Upper lobe of left lung (tissue), 6 donors: ENCODE results near the gene OSBPL2. TPM values are rescaled to one million over a fixed set of nuclear protein-coding genes. Genes with fewer than 3 reads are reported as not detected.

Experiments
- ATAC-seq, 2 donors: fragments of 200-7000 bp; cut with Tn5 transposase; one replicate each; pipeline ENCODE4 v1.9.1; 2022; ENCODE audit warnings: mild to moderate bottlenecking in 2 of 2, moderate library complexity in 2 of 2; ENCODE audit not compliant: low FRiP score in 2 of 2
- DNase-seq, 2 donors: peaks; one replicate each; pipeline ENCODE4 v3.0.0-alpha.2; 2019 to 2020
- H3K27ac ChIP-seq, 4 donors: fragments of 200-600 bp; sonication (generic); one replicate each; pipeline ENCODE4 v1.5.1; 2016 to 2019
- H3K27me3 ChIP-seq, 4 donors: fragments of 200-600 bp; sonication (generic); one replicate each; pipeline ENCODE4 v1.5.1; 2017 to 2019
- H3K36me3 ChIP-seq, 4 donors: fragments of 200-600 bp; sonication (generic); one replicate each; pipeline ENCODE4 v1.5.1; 2016 to 2019
- H3K4me1 ChIP-seq, 4 donors: fragments of 200-600 bp; sonication (generic); one replicate each; pipeline ENCODE4 v1.5.1; 2018 to 2019
- H3K4me3 ChIP-seq, 4 donors: fragments of 200-600 bp; sonication (generic); one replicate each; pipeline ENCODE4 v1.5.1; 2017 to 2019; ENCODE audit warnings: mild to moderate bottlenecking in 2 of 4, moderate library complexity in 1 of 4
- H3K9me3 ChIP-seq, 4 donors: fragments of 200-600 bp; sonication (generic); one replicate each; pipeline ENCODE4 v1.5.1; 2018 to 2019
- CTCF ChIP-seq, 6 experiments: fragments of 450-650 bp in 4 of 6; fragments of 200-600 bp in 2 of 6; sonication (generic) in 2 of 6; IDR thresholded peaks; one replicate each; pipeline ENCODE4 v1.5.1; 2016 to 2019; ENCODE audit warnings: antibody characterized with exemption in 6 of 6
- EP300 ChIP-seq, 4 donors: sonication (generic); formaldehyde crosslinking; IDR thresholded peaks; one replicate each; pipeline ENCODE4 v1.5.1; 2017; ENCODE audit warnings: antibody characterized with exemption in 4 of 4, control low read depth in 2 of 4
- POLR2A ChIP-seq, 4 donors: fragments of 450-650 bp; IDR thresholded peaks; one replicate each; pipeline ENCODE4 v1.5.1; 2016 to 2017; ENCODE audit warnings: antibody characterized with exemption in 4 of 4, mild to moderate bottlenecking in 2 of 4
- POLR2AphosphoS5 ChIP-seq, 2 donors: sonication (generic); formaldehyde crosslinking; IDR thresholded peaks; one replicate each; pipeline ENCODE4 v1.5.1; 2017; ENCODE audit warnings: antibody characterized with exemption in 2 of 2
- WGBS, 2 donors: methylation state at CpG; one replicate each; pipeline ENCODE4 v1.1.5; 2017 to 2018; 5-methylcytosine and 5-hydroxymethylcytosine counted together
- total RNA-seq, 6 donors: library from RNA; depleted of rRNA in 4 of 6; stranded (reverse); fragments of >200 nt in 4 of 6; gene quantifications; one replicate each; pipeline versions ENCODE4 v1.1.0 to v1.2.1, GENCODE V29; 2016 to 2021
- donor health status: DM: no; HTN: no; CAD: no; lungs with moderate emphysema.
- donor health status: DM: no; HTN: yes; CAD: no; lungs with severe emphysema.

OSBPL2 gene
- total RNA-seq, 6 donors from 2014 or later, result 35.7 to 65.0 (median 48.0) TPM

DNA sequence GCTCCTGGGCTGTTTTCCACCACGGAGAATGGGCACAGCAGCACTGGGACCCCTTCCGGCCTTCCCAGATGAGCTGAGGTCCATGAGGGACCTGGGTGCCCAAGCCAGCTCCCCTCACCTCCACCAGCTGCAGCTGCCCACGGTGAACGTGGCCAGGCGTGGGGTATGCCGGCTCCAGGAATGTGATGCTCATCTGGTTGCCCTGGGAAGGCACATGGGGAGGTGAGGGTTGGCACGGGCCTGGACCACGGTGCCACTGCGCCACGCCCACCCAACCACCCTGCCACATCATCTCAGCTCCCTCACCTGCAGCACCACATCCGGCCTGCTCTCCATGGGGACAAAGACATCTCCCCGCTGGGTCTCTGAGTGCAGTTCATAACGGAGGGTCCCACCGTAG lies 88.2 kb downstream of the OSBPL2 start:
- ATAC-seq, result no peak
- no peak overlapping the region for H3K4me3 ChIP-seq
- H3K36me3 ChIP-seq, result peaks cover 34 to 99% (median 90%) of the 10 kb centered on the region in 4 donors
- H3K27me3 ChIP-seq, result no peaks in the 10 kb centered on the region
- H3K9me3 ChIP-seq, result no peaks in the 10 kb centered on the region
- no peaks in the 10 kb centered on the region for H3K4me1 ChIP-seq
- peak in 1 of 2 donors; percentile 58 for DNase-seq
- no peak overlapping the region for H3K27ac ChIP-seq
- 95 to 100% methylated on average over 1 to 5 of the region's 14 CpGs for WGBS, 2 donors
- TF ChIP-seq CTCF (IDR thresholded peaks at IDR 0.05) (no peak), EP300 (IDR thresholded peaks at IDR 0.05) (no peak), POLR2A (IDR thresholded peaks at IDR 0.05) (no peak), POLR2AphosphoS5 (IDR thresholded peaks at IDR 0.05) (no peak)

GRCh38 chr20:62326959-62327725 lies 88.8 kb downstream of the OSBPL2 start:
- Histone ChIP-seq H3K4me1 (no peaks in the 10 kb centered on the region), H3K36me3 (peaks cover 34 to 99% (median 90%) of the 10 kb centered on the region in 4 donors), H3K27me3 (no peaks in the 10 kb centered on the region), H3K4me3 (no peak overlapping the region), H3K27ac (no peak overlapping the region), H3K9me3 (no peaks in the 10 kb centered on the region)
- DNase-seq (peak in 1 of 2 donors; percentile 76), ATAC-seq (no peak)
- WGBS, 2 donors, result 88% methylated on average over 11 to 30 of the region's 30 CpGs
- TF ChIP-seq EP300 (IDR thresholded peaks at IDR 0.05), result no peak
- no peak for TF ChIP-seq CTCF (IDR thresholded peaks at IDR 0.05)
- TF ChIP-seq POLR2AphosphoS5 (IDR thresholded peaks at IDR 0.05), result no peak

DNA sequence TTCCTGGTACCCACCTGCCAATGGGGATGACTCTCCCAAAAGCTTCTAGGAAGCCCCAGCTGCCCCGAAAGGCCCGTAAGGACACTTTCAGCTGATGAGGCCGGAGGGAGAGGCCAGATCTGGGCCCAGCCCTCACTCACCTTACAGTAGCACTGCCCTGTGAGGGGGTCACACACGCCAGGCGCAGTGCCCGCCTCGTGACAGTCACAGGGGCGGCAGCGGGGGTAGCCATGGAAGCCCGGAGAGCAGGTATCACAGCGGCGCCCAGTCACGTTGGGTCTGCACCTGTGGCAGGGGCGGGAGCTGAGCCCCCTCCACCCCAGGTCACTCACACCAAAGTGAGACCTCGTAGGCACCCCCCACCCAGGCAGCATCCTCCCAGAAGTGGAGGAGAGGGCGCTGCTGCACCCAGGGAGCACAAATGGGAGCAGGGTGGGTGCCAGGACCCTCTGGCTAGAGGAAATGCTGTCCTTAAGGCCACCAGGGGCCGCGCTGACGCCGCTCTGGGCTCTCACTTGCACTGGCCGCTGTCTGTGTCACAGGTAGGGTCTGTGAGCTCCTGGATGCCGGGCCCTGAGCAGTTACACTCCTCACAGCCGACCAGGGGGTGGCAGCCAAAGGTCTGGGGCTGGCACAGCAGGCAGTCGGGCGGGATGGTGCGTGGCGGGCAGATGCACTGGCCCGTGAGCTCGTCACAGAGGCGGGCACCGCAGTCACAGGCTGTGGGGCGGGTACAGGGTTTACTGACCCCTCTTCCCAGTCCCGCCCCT lies 89.6 kb downstream of the OSBPL2 start:
- no peak overlapping the region for H3K4me3 ChIP-seq
- no peaks in the 10 kb centered on the region for H3K4me1 ChIP-seq
- no peaks in the 10 kb centered on the region for H3K9me3 ChIP-seq
- no peaks in the 10 kb centered on the region for H3K27me3 ChIP-seq
- ATAC-seq, result no peak
- TF ChIP-seq CTCF (IDR thresholded peaks at IDR 0.05), result no peak
- TF ChIP-seq POLR2AphosphoS5 (IDR thresholded peaks at IDR 0.05), result no peak
- no peak for TF ChIP-seq POLR2A (IDR thresholded peaks at IDR 0.05)
- no peak for TF ChIP-seq EP300 (IDR thresholded peaks at IDR 0.05)
- peak in 1 of 2 donors; percentile 78 for DNase-seq
- H3K27ac ChIP-seq, result no peak overlapping the region
- 90 to 100% methylated on average over 1 to 30 of the region's 33 CpGs for whole genome bisulfite sequencing, 2 donors
- H3K36me3 ChIP-seq, result peaks cover 38 to 99% (median 92%) of the 10 kb centered on the region in 4 donors

- no peak overlapping the region for H3K27ac ChIP-seq
- H3K4me1 ChIP-seq, result no peaks in the 10 kb centered on the region
- no peak for ATAC-seq
- no peaks in the 10 kb centered on the region for H3K27me3 ChIP-seq
- peak in 1 of 2 donors; percentile 77 for DNase-seq
- peaks cover 34 to 100% (median 93%) of the 10 kb centered on the region in 4 donors for H3K36me3 ChIP-seq
- TF ChIP-seq POLR2A (IDR thresholded peaks at IDR 0.05) (no peak), CTCF (IDR thresholded peaks at IDR 0.05) (no peak), EP300 (IDR thresholded peaks at IDR 0.05) (no peak), POLR2AphosphoS5 (IDR thresholded peaks at IDR 0.05) (no peak)
- H3K9me3 ChIP-seq, result no peaks in the 10 kb centered on the region
- no peak overlapping the region for H3K4me3 ChIP-seq
- 94 to 100% methylated on average over 2 to 26 of the region's 26 CpGs for WGBS, 2 donors
Observed at GRCh38 chr20:62328684-62329388, 90.5 kb downstream of the OSBPL2 start.
